ENCODE measurements around the gene PTPN14. TPM values are rescaled to one million over a fixed set of nuclear protein-coding genes. Genes with fewer than 3 reads are reported as not detected.
"Not testable (repeated sequence)": the region's sequence is repeated elsewhere in the genome, so short reads cannot be mapped to it uniquely, and the experiment has no call there.

PTPN14 gene
- total RNA-seq, 1 donor from 2014 or later, result 25.6 TPM

- ATAC-seq; intact Hi-C loops (cut with micrococcal nuclease); DNase-seq: not testable (repeated sequence)
Observed at GRCh38 chr1:214494179-214494578, 57.2 kb downstream of the PTPN14 start.

DNA sequence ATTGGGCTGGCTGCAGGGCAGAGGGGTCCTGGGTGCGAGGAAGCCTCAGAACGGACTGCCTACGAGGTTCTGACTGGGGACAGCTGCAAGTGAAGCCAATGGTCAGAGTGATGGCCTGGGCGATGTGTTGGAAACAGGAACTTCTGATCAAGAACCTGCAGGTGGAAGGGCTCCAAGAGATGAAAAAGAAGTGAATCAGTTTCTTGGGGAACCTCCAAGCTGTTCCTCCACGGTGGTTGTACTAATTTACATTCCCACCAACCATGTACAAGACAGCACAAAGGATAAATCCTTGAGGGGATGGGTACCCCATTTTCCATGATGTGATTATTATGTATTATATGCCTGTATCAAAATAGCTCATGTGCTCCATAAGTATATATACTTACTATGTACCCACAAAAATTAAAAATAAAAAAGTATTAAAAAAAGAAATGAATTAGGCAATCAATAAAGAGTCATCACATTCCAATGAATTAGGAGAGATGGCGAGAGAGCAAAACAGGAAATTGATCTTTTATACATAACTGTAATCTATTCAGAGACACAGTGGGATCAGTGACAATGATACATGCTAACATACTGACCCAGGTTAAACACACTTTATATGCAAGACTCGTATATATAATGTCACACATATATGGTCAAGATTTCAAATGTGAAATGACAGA, 58.1 kb downstream of the PTPN14 start:
- ATAC-seq (no peak), DNase-seq (no peak)
- intact Hi-C loops (cut with micrococcal nuclease), result no loop called here

DNA sequence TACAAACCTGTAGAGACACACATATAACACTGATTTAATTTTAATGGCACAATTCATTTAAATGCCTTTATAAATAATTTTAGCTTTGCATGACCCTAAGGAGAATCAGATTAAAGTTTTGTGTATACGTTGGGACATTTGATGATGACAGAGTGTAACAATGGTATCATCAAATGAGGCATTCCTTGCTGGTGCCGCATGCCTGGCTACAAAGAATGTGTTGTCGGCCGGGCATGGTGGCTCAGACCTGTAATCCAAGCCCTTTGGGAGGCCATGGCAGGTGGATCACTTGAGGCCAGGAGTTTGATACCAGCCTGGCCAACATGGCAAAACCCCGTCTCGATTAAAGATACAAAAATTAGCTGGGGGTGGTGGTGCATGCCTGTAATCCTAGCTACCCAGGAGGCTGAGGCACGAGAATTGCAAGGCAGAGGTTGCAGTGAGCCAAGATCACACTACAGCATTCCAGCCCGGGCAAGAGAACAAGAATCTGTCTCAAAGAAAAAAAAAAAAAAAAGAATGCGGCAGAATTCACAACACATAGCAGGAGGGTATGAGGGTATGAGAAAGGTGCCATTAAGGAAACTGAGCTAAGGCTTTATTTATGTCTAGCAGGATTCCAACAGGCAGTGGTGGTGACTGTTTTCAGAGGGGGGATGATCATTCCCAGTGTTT, 58.9 kb downstream of the PTPN14 start:
- DNase-seq (no peak), ATAC-seq (peak; percentile 54)
- intact Hi-C loops (cut with micrococcal nuclease), result no loop called here

GRCh38 chr1:214491468-214492146, 59.8 kb downstream of the PTPN14 start:
- no peak for DNase-seq
- intact Hi-C loops (cut with micrococcal nuclease), result no loop called here
- ATAC-seq, result no peak

DNA sequence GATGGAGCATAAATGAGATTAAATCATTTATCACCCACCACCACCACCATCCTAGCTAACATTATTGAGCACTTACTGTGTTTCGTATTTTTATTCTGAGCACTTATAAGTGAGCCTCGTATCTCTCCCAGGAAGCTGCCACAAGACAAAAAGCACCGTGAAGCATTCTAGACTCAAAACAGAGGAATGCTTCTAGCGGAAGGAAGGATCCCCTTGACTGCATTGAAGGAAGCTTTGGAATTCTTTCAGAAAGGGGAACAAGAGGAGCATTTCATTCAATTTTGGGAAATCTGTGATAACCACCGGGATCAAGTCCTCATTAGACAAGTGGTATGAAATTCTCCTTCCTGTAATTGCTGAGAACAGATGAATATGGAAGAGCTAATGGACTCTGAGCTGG, 66.3 kb downstream of the PTPN14 start:
- intact Hi-C loops (cut with micrococcal nuclease), result no loop called here
- DNase-seq (no peak), ATAC-seq (no peak)

- intact Hi-C loops (cut with micrococcal nuclease); DNase-seq; ATAC-seq: not testable (repeated sequence)
Observed at GRCh38 chr1:214483180-214483579, 68.2 kb downstream of the PTPN14 start.

GRCh38 chr1:214481983-214482634, 69.3 kb downstream of the PTPN14 start:
- ATAC-seq; DNase-seq; intact Hi-C loops (cut with micrococcal nuclease): not testable (repeated sequence)

DNA sequence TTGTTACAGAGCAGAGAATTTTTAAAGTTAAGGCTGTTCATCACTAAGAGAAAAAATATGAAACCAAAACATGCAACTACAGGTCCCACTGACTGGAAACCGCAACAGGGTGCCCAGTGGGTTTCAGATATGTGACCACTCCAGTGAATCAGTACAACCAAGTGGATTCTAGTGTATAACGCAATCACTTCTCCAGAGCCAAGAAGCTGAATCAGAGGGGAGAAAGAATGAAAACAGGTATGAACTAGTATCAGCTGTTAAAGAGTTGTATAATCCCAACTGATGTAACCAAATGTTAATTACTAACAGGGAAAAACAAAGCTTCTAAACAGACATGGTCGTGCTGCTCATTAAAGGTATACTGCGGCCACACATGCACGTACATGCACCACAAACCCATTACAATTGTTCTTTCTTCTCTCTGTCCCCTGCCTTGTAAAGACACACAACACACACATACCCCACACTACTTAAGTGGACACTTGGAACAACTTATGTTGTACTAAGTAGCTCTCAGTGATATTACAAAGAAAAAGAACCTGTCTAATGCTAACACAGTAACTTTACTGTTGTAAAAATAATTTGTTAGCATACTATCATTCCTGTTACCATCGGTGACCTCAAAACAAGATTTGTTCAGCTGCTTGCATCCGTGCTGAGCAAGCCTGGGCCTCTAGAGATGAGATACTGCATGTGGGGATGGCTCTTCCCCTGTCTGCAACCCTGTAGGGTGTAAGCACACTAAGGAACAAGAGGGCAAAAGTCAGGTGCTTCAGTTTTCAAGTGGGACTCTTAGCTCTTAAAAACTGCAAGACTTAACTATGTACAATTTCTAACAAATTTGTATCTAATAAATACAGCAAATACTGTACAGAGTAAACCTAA, 74.2 kb downstream of the PTPN14 start:
- intact Hi-C loops (cut with micrococcal nuclease), result no loop called here
- DNase-seq (no peak), ATAC-seq (peak; percentile 31)

DNA sequence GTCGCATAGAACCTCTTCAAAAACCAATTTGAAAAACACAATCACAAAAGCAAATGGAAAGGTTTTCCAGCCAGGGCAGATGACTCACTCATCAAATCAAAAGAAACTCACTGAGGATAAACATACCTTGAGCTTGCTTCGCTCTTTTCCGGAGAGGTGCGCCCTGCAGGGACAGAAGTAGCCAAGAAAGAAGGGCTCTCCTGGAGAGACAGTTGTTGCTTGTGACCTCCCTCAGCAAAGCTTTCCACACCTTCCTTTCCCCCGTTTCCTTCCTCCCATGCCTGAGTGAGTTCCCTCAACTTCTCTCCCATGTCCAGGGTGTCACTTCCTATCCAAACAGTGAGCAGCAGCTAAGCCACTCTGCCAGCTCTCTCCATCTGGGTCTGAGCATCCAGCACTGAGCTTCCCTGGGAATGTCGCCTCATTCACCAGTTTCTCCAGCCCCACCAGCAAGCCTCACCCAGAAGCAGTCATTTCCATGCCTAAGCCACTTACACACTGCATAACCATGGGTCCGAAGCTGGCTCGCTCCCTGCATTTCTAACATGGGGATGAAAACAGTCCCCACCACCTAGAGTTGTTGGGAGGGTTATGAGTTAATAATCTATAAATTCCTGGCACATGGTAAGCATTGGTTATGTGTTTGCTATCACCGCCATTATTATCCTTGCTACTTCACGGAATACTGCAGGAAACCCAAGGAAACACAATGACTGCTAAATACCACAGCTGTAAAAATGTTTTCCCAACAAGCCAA, 75.0 kb downstream of the PTPN14 start:
- intact Hi-C loops (cut with micrococcal nuclease), result no loop called here
- no peak for ATAC-seq
- DNase-seq, result no peak

DNA sequence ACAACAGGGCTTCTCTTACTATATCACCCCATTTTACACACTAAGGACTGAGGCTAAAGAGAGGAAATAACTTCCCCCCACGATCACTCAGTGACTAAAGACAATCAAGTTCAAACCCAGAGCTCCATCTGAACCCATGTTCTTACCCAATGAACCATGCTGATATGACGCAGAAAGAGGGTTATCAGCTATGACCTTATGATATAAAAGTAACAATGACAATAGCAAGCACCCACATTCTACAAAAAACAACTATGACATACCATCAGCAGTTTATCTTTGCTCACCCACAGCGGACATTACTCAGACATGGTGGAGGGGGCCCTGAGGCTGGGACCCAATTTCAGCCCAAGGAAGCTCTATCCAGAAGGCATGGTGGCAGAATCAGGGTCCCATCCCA, 75.7 kb downstream of the PTPN14 start:
- no peak for DNase-seq
- intact Hi-C loops (cut with micrococcal nuclease), result no loop called here
- ATAC-seq, result no peak

- ATAC-seq, result no peak
- intact Hi-C loops (cut with micrococcal nuclease), result no loop called here
- no peak for DNase-seq
Observed at GRCh38 chr1:214475331-214475730, 76.1 kb downstream of the PTPN14 start.

- no peak for DNase-seq
- intact Hi-C loops (cut with micrococcal nuclease), result no loop called here
- ATAC-seq, result no peak
Observed at GRCh38 chr1:214474467-214474866, 76.9 kb downstream of the PTPN14 start.

DNA sequence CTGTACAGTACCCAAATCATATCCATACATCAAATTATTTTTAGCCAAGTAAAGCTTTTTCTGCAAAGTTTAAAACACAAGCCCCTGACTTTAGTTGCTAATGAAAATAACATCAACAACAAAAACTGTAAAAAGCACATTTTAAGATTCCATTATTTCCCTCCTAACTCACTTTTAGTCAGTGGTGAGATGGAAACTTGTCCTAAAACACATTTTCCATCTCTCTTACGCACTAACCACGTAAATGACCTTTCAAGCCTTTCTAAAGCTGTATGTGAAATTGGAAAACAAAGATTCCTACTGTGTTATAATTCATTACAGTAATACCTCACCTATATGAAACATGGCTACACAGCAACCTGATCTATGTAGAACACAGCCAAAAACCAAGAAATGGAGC, 77.5 kb downstream of the PTPN14 start:
- DNase-seq, result no peak
- intact Hi-C loops (cut with micrococcal nuclease), result no loop called here
- no peak for ATAC-seq

DNA sequence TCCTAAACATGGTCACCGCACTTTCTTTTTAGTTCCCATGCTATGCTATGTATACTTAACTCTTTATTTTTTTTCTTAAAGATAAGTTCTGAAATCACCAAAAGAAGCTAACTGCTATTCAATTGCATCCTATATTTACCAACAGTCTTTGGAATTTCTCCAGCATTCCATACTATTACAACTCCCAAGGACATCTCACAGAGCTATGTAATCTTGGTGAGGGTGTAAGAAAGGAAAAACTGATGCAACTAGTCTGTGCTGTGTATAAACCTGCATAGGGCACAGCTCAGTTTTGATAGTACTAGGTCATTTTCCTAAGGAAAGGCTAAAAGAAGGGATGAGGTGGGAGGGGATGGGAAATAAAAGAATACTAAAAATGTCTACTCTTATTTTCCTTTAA, 78.0 kb downstream of the PTPN14 start:
- no peak for DNase-seq
- intact Hi-C loops (cut with micrococcal nuclease), result no loop called here

DNA sequence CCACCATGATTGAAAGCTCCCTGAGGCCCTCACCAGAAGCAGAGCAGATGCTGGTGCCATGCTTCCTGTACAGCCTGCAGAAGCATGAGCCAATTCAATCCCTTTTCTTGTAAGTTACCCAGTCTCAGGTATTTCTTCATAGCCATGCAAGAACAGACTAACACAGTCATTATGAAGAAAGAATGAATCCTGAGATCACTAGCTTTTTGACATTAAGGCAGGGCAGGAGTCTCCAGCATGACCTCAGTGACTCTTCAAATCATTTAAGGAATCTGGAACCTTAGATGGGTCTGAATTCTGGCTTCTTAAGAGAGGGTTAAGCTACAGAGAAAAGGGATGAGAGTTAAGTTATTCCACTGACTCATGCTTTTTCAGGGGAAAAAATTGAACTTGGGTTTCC, 79.0 kb downstream of the PTPN14 start:
- no peak for DNase-seq
- ATAC-seq, result no peak
- intact Hi-C loops (cut with micrococcal nuclease), result no loop called here

More for the DNA sequence above, 78.0 kb downstream of the PTPN14 start:
- no peak for ATAC-seq

GRCh38 chr1:214471458-214471857, 79.9 kb downstream of the PTPN14 start:
- intact Hi-C loops (cut with micrococcal nuclease), result no loop called here

GRCh38 chr1:214470132-214470531, 81.3 kb downstream of the PTPN14 start:
- intact Hi-C loops (cut with micrococcal nuclease), result no loop called here
- ATAC-seq, result no peak

More at GRCh38 chr1:214471458-214471857, 79.9 kb downstream of the PTPN14 start:
- ATAC-seq (no peak), DNase-seq (no peak)

GRCh38 chr1:214469290-214469689, 82.1 kb downstream of the PTPN14 start:
- no peak for ATAC-seq
- intact Hi-C loops (cut with micrococcal nuclease), result no loop called here
- no peak for DNase-seq

More at GRCh38 chr1:214470132-214470531, 81.3 kb downstream of the PTPN14 start:
- DNase-seq, result no peak

All from left ventricle myocardium superior (tissue), 1 donor.